Measurements from ENCODE around the gene LPP. TPM values are rescaled to one million over a fixed set of nuclear protein-coding genes. Genes with fewer than 3 reads are reported as not detected.

LPP gene
- total and polyA plus RNA-seq, 9 of the 15 experiments (the other 6 are each of a cell fraction or from before 2014, with no cell fraction given) = 0.07 to 0.18 TPM; not detected in 7

- TF ChIP-seq CEBPZ (IDR thresholded peaks at IDR 0.05; ENCODE audit: borderline replicate concordance, low read depth, low read length) = no peak
Observed at GRCh38 chr3:188396251-188396650, 242.3 kb downstream of the LPP start (continued).

- no TSS peak for BruUV-seq (replicated peaks)
- no peak overlapping the region for H3K27ac ChIP-seq (ENCODE audit: extremely low read depth, low read depth, low read length)
- no peak overlapping the region for H3K4me2 ChIP-seq (ENCODE audit: insufficient read depth, low read length)
- no peak for TF ChIP-seq POLR2B (IDR thresholded peaks at IDR 0.05; ENCODE audit: low read depth, partially characterized antibody)
- no peak for TF ChIP-seq FIP1L1 (IDR thresholded peaks at IDR 0.05; ENCODE audit: low read depth, low read length, poor library complexity, severe bottlenecking)
- TF ChIP-seq CTBP1 (IDR thresholded peaks at IDR 0.05; ENCODE audit: borderline replicate concordance) = no peak
- TF ChIP-seq ZNF274 (IDR thresholded peaks at IDR 0.05; ENCODE audit: borderline replicate concordance, low read depth, low read length) = no peak
- no peak for TF ChIP-seq BCOR (IDR thresholded peaks at IDR 0.05)
- no peak for TF ChIP-seq ZFP30 (CRISPR knock-in tag; IDR thresholded peaks at IDR 0.05; ENCODE audit: borderline replicate concordance)
- no peak for TF ChIP-seq ZNF280B (CRISPR knock-in tag; IDR thresholded peaks at IDR 0.05)
- no peak for TF ChIP-seq MXD1 (CRISPR knock-in tag; IDR thresholded peaks at IDR 0.05; ENCODE audit: borderline replicate concordance, poor library complexity, severe bottlenecking)
- TF ChIP-seq U2AF1 (optimal IDR thresholded peaks at IDR 0.05; ENCODE audit: low read depth, low read length) = no peak
- TF ChIP-seq TOE1 (IDR thresholded peaks at IDR 0.05; ENCODE audit: borderline replicate concordance) = no peak
- TF ChIP-seq TOE1 (CRISPR knock-in tag; IDR thresholded peaks at IDR 0.05; ENCODE audit: borderline replicate concordance, low read depth) = no peak
- TF ChIP-seq ZNF398 (CRISPR knock-in tag; IDR thresholded peaks at IDR 0.05) = no peak
Observed at GRCh38 chr3:188396900-188397299, 242.9 kb downstream of the LPP start.

More at GRCh38 chr3:188396900-188397299, 242.9 kb downstream of the LPP start:
- WGBS (ENCODE audit: insufficient coverage, low coverage, missing lambda C conversion rate) = 2% methylated on average over 3 of the region's 3 CpGs
- ChIA-PET POLR2A (no interaction called here), CTCF (ENCODE audit: low intra/inter-chr PET ratio) (no interaction called here)
- FAIRE-seq (no peak), DNase-seq (ENCODE audit: extremely low read depth in 1 of 4, low spot score in 3 of 4) (no peak), ATAC-seq (no peak)
- no peaks in the 10 kb centered on the region for H3K4me1 ChIP-seq (replicated peaks in 1 of 2; ENCODE audit: control insufficient read depth in 2 of 2, insufficient read depth in 2 of 2, low read length in 2 of 2)
- H3K9me1 ChIP-seq (ENCODE audit: control insufficient read depth, insufficient read depth, low read length) = no peaks in the 10 kb centered on the region
- H3K9me3 ChIP-seq (replicated peaks; ENCODE audit: control insufficient read depth, insufficient read depth, low read depth, low read length) = no peaks in the 10 kb centered on the region
- no peak overlapping the region for H3K4me3 ChIP-seq
- H3K9ac ChIP-seq (ENCODE audit: insufficient read depth in 1 of 2, low read depth in 2 of 2, low read length in 2 of 2) = no peak overlapping the region
- no peaks in the 10 kb centered on the region for H3K27me3 ChIP-seq (ENCODE audit: control insufficient read depth in 2 of 2, insufficient read depth in 2 of 2, low read length in 2 of 2)
- H4K20me1 ChIP-seq (replicated peaks; ENCODE audit: control insufficient read depth, insufficient read depth, low read length) = no peaks in the 10 kb centered on the region
- no peaks in the 10 kb centered on the region for H3K79me2 ChIP-seq (ENCODE audit: control insufficient read depth, insufficient read depth, low read length)
- intact Hi-C loops (cut with micrococcal nuclease) = no loop called here
- no peaks in the 10 kb centered on the region for H3K36me3 ChIP-seq (ENCODE audit: control insufficient read depth, insufficient read depth, low read length)
- in situ Hi-C loops (cut with MboI) = no loop called here
- H2AFZ ChIP-seq (ENCODE audit: low read depth, low read length) = no peak overlapping the region

Measured in K562 (cell line).